Fibroblast of lung (primary cell): ENCODE results near the gene TRIM15. TPM values are rescaled to one million over a fixed set of nuclear protein-coding genes. Genes with fewer than 3 reads are reported as not detected.

ENCODE experiments used
- DNase-seq, 2 donors: peaks; one replicate each; pipeline versions ENCODE4 v3.0.0 to v3.0.0-alpha.2; 2010; ENCODE audit warnings: low read depth in 2 of 2
- H2AFZ ChIP-seq: 2 replicates; pipeline ENCODE4 v1.5.1; 2012; ENCODE audit warnings: low read length, control low read depth, inconsistent platforms
- H3K27ac ChIP-seq: 2 replicates; pipeline ENCODE4 v1.5.1; 2011; ENCODE audit warnings: low read length, control low read depth; ENCODE audit not compliant: insufficient read depth
- H3K27me3 ChIP-seq: 2 replicates; pipeline ENCODE4 v1.5.1; 2011; ENCODE audit warnings: mild to moderate bottlenecking, low read length; ENCODE audit not compliant: control insufficient read depth, insufficient read depth
- H3K36me3 ChIP-seq: 2 replicates; pipeline ENCODE4 v1.5.1; 2011; ENCODE audit warnings: low read length; ENCODE audit not compliant: control insufficient read depth, insufficient read depth
- H3K4me1 ChIP-seq: 2 replicates; pipeline ENCODE4 v1.5.1; 2011; ENCODE audit warnings: low read length; ENCODE audit not compliant: control insufficient read depth, insufficient read depth; ENCODE audit errors: extremely low read depth
- H3K4me2 ChIP-seq: 2 replicates; pipeline ENCODE4 v1.5.1; 2011; ENCODE audit warnings: low read length, control low read depth; ENCODE audit not compliant: insufficient read depth; ENCODE audit errors: extremely low read depth
- H3K4me3 ChIP-seq, 4 experiments: fragments of 200-600 bp in 1 of 4; sonication (generic) in 1 of 4; replicated peaks in 1 of 4; 2 replicates each; pipeline ENCODE4 v1.5.1; 2011 to 2016; ENCODE audit warnings: low read length in 4 of 4, low read depth in 3 of 4, mild to moderate bottlenecking in 3 of 4, control low read depth in 2 of 4, inconsistent platforms in 1 of 4, mixed read lengths in 1 of 4; ENCODE audit not compliant: insufficient read depth in 1 of 4; ENCODE audit errors: control extremely low read depth in 1 of 4
- H3K79me2 ChIP-seq: 2 replicates; pipeline ENCODE4 v1.5.1; 2012; ENCODE audit warnings: mild to moderate bottlenecking, low read length, inconsistent platforms; ENCODE audit not compliant: control insufficient read depth, insufficient read depth
- H3K9ac ChIP-seq: 2 replicates; pipeline ENCODE4 v1.5.1; 2011; ENCODE audit warnings: mild to moderate bottlenecking, low read length, control low read depth; ENCODE audit not compliant: insufficient read depth
- H3K9me3 ChIP-seq: 2 replicates; pipeline ENCODE4 v1.5.1; 2012; ENCODE audit warnings: low read depth, low read length; ENCODE audit not compliant: control insufficient read depth, insufficient read depth
- H4K20me1 ChIP-seq: 2 replicates; pipeline ENCODE4 v1.5.1; 2011; ENCODE audit warnings: low read length; ENCODE audit not compliant: control insufficient read depth, insufficient read depth; ENCODE audit errors: extremely low read depth
- CTCF ChIP-seq, 2 donors: IDR thresholded peaks in 1 of 2; conservative IDR thresholded peaks in 1 of 2; 1 replicate in 1 of 2; 2 replicates in 1 of 2; pipeline ENCODE4 v1.5.1; 2011 to 2012; ENCODE audit warnings: low read length in 2 of 2, control low read depth in 1 of 2, inconsistent platforms in 1 of 2, low read depth in 1 of 2, mild to moderate bottlenecking in 1 of 2
- EZH2 ChIP-seq: IDR thresholded peaks from 2 replicates; pipeline ENCODE4 v1.5.1; 2012; ENCODE audit warnings: low read length, control low read depth, mild to moderate bottlenecking; ENCODE audit errors: missing control alignments
- polyA plus RNA-seq, 2 donors: library from polyadenylated mRNA; depleted of rRNA in 1 of 2; stranded (reverse) in 1 of 2; unstranded in 1 of 2; fragments of >200 nt; gene quantifications; 2 replicates each; pipeline ENCODE4 v1.2.1, GENCODE V29; 2011 to 2012; ENCODE audit warnings: missing spikeins in 1 of 2
- total RNA-seq: library from RNA; depleted of rRNA; stranded (reverse); fragments of >200 nt; gene quantifications from 2 replicates; pipeline ENCODE4 v1.2.1, GENCODE V29; 2014

The TRIM15 gene
- total and polyA plus RNA-seq, 2 donors (not counting 1 experiment from before 2014, with no cell fraction given): not detected

- no peaks in the 10 kb centered on the region for H3K36me3 ChIP-seq
- H2AFZ ChIP-seq: no peak overlapping the region
- H3K27ac ChIP-seq: no peak overlapping the region
- peaks cover 36% of the 10 kb centered on the region for H3K27me3 ChIP-seq
- TF ChIP-seq EZH2: no peak
- TF ChIP-seq CTCF (conservative IDR thresholded peaks at IDR 0.05 in 1 of 2, IDR thresholded peaks at IDR 0.05 in 1 of 2; ENCODE audit: low read depth in 1 of 2, low read length in 2 of 2): no peak
- no peak for DNase-seq
- no peaks in the 10 kb centered on the region for H3K9me3 ChIP-seq
- no peaks in the 10 kb centered on the region for H4K20me1 ChIP-seq
- no peak overlapping the region for H3K9ac ChIP-seq
- H3K79me2 ChIP-seq: no peaks in the 10 kb centered on the region
- no peak overlapping the region for H3K4me3 ChIP-seq
- no peaks in the 10 kb centered on the region for H3K4me1 ChIP-seq
- no peak overlapping the region for H3K4me2 ChIP-seq
These were observed 31.3 kb upstream of the TRIM15 start for GRCh38 chr6:30131947-30132497.

GRCh38 chr6:30135147-30135546 lies 28.2 kb upstream of the TRIM15 start:
- no peaks in the 10 kb centered on the region for H3K79me2 ChIP-seq
- H3K4me1 ChIP-seq: no peaks in the 10 kb centered on the region
- H3K4me2 ChIP-seq: no peak overlapping the region
- no peak for DNase-seq
- H4K20me1 ChIP-seq: no peaks in the 10 kb centered on the region
- H3K9me3 ChIP-seq: no peaks in the 10 kb centered on the region
- no peak overlapping the region for H2AFZ ChIP-seq
- no peak overlapping the region for H3K4me3 ChIP-seq
- H3K9ac ChIP-seq: no peak overlapping the region
- H3K27me3 ChIP-seq: peaks cover 25% of the 10 kb centered on the region
- H3K27ac ChIP-seq: no peak overlapping the region
- TF ChIP-seq EZH2: no peak
- TF ChIP-seq CTCF (conservative IDR thresholded peaks at IDR 0.05 in 1 of 2, IDR thresholded peaks at IDR 0.05 in 1 of 2; ENCODE audit: low read depth in 1 of 2, low read length in 2 of 2): no peak
- no peaks in the 10 kb centered on the region for H3K36me3 ChIP-seq

- H4K20me1 ChIP-seq: no peaks in the 10 kb centered on the region
- no peaks in the 10 kb centered on the region for H3K36me3 ChIP-seq
- no peaks in the 10 kb centered on the region for H3K4me1 ChIP-seq
- no peak within 1 kb of the TSS for H3K4me2 ChIP-seq
- TF ChIP-seq EZH2: no peak
- TF ChIP-seq CTCF (conservative IDR thresholded peaks at IDR 0.05 in 1 of 2, IDR thresholded peaks at IDR 0.05 in 1 of 2; ENCODE audit: low read depth in 1 of 2, low read length in 2 of 2): no peak
- peaks cover 20% of the 10 kb centered on the region for H3K27me3 ChIP-seq
- no peak within 1 kb of the TSS for H2AFZ ChIP-seq
- no peaks in the 10 kb centered on the region for H3K9me3 ChIP-seq
- no peak within 1 kb of the TSS for H3K27ac ChIP-seq
- DNase-seq: no peak
- H3K9ac ChIP-seq: no peak within 1 kb of the TSS
- no peaks in the 10 kb centered on the region for H3K79me2 ChIP-seq
- no peak within 1 kb of the TSS for H3K4me3 ChIP-seq
These were observed 27.6 kb upstream of the TRIM15 start, which contains the start of gene TRIM40 for GRCh38 chr6:30135757-30136156. Gene TRIM40, plus strand, starts transcription at chr6:30136140. Its CDS starts 897 bp downstream, at chr6:30137037.
